ENCODE data around the gene CADM3.

CADM3 gene

DNA sequence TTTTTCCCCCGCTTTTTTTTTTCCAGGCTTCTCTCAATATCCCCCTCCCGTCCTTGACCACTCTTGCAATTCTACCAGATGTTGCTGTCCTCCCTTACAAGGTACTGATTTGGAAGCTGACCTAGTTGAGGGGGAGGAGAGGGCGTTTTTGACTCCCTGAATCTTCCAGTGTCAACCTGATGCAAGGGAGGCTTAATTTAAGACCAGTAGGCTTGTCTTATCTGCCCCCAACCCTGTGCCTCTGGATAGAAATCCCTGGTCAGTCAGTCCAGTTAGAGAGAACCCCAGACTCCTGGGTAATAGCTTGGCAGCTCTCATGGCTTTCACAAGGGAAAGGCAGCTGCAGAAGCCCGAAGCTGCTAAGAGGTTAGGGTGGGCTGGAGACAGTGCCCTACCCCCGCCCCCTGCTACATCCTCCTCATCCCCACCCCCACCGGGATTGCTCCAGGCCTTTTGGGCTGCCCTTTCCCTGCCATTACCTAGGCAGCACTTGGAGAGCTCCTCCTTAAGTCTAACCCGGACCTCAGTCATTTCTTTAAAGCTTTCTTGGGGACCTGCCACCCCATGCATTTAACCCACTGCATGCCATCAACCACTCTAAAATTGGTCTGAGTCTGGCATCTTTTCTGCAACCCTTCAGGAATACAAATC, 36.9 kb downstream of the CADM3 start:
- no peak for DNase-seq

DNA sequence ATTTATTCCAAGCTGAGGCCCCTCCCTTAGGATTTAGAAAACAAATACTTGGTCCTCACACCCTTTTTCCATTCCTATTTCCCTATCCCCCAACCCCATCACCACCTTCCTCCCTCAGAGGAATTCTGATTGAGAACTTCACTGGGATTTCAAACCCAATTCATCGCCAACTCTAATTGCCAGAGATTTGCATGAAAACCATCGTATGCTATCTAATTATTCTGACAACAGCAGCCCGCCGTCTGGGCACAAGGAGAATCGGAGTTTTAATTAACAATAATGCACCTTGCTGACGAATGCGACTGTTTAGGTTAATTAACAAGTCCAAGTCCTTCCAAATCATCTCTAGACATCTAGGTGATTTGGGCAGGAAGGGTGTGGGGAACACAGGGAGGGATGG, 37.6 kb downstream of the CADM3 start:
- no peak for DNase-seq

DNA sequence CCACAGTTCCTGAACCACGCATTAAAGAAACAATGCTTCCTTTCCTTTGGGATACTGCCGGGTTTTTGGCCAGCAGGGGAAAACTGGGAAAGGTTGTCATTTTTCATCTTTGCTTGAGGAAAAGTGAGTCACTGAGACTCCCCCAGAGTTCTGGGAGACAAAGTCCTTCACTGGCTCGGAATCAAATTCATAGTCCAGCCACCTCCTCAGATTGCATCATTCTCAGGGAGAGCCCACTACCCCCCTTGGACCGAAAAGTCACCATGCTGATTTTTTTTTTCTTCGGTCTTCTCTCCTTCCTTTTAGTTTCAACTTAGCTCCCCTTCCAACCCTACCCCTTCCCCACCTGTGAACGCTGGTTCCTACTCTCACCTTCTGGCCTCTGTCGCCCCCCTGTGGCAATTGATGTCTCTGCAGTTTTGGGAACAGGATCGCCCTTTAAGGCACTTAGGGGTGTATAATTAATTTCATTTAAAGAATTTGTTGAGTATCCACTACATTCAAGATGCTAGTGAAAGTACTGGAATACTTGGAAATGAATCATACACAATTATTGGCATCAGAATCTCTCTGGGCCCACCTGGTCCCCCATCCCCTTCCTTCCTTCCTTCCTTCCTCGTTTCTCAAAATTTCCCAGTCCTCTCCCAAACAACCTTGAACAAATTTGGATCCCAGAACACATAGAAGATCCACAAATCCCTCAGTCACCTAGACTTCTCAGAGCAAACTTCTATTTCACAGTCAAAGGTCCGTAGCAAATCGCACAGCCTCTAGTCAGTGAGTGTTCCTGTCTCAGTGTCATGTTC, 40.1 kb downstream of the CADM3 start:
- DNase-seq: peak; percentile 80

GRCh38 chr1:159212596-159212995, 41.2 kb downstream of the CADM3 start:
- DNase-seq: no peak

DNA sequence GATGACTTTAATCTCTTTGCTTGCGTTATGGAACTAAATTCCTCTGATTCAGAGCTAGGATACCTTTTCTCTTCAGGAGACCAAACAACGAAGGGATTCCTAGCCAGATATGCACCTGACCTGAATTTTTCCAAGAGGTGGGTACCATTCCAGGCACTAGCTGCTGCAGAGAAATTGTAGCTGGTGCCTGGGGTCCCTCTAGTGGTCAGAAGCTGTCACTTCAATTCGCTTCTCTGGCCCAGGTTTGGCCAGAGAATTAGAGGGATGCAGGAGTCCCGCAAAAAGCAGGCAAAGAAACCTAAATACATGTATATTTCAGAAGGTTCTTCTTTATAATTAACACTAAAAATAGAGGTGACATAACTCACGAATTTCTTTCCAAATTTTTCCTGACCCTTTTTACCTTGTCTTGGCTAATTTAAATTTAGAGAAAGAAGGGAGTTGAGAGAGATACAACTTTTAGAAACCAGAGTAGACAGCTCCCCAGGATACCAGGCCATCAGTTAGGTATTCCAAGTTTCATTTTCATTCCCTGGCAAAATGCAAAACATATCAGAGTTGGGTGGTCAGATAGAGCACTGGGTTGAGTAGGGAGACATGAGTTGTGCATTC, 42.8 kb downstream of the CADM3 start:
- peak; percentile 72 for DNase-seq

- DNase-seq: no peak
These were observed 47.5 kb downstream of the CADM3 start for GRCh38 chr1:159218649-159219636.

DNA sequence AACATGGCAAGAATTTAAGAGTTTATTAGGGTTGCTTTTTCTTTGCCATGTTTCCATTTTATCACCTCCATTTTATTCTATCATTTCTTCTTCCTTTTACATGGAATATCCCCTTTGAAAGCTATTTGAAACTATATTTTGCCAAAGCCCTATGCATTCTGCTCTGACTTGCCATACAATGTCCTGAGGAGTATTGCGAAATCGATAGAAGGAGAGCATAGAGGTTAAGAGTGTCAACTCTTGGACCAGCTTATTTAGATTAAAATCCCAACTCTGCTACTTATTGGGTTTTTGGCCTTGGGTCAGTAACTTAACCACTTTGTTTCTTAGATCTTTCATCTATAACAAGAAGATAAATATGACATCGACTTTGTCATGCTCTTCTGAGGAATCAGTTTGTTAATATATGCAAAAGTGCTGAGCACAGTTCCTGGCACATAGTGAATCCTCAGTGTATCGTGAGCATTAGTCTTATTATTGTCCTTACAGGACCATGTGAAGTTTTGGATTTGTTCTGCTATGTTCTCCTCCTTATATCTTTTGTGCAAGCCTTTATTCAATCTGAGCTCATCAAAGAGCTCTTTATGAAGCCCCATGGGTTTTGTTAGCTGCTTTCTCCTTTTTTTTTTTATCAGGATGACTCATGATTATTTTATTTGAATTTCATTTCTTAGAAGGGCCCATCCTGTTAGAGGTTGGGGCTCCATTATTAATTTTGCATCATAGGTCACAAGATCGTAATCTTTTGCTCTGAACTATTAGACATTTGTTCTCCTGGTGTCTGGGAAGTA, 50.9 kb downstream of the CADM3 start:
- DNase-seq: no peak

GRCh38 chr1:159223004-159223403, 51.6 kb downstream of the CADM3 start:
- no peak for DNase-seq

GRCh38 chr1:159228554-159228953, 57.1 kb downstream of the CADM3 start:
- DNase-seq: no peak

- DNase-seq: no peak
These were observed 58.0 kb downstream of the CADM3 start for GRCh38 chr1:159229260-159229885.

- DNase-seq: no peak
These were observed 58.5 kb downstream of the CADM3 start for GRCh38 chr1:159229896-159230295.

DNA sequence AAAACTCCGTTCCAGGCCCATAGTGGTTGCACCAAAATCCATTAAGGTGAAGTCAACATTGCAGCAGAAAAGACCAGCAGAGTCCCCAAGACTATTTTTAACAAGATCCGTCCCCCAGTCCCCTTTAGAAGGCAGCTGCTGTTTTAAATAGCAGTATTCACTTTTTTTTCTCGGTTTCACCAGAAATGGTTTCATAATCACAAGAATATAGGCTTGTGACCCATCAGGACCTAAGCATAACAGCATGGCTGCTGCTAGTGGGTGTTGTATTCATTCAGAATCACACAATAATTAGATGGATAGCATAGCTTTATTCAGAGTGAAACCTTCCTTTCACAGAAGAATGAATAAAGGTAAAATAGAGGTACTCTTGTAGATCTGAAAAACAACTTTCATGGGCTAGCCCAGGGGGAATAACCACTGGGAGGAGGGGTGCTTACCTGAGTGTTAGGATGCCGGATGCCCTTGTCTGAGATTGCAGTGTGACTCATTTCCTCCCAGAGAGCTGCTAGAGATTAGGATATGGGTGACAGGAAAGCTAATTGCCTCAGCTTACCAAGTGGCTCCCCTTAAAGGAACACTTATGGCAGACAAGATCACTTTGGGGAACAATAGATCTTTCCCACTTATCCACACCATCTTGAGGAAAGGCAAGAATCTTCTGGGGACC, 68.3 kb downstream of the CADM3 start:
- DNase-seq: no peak

DNA sequence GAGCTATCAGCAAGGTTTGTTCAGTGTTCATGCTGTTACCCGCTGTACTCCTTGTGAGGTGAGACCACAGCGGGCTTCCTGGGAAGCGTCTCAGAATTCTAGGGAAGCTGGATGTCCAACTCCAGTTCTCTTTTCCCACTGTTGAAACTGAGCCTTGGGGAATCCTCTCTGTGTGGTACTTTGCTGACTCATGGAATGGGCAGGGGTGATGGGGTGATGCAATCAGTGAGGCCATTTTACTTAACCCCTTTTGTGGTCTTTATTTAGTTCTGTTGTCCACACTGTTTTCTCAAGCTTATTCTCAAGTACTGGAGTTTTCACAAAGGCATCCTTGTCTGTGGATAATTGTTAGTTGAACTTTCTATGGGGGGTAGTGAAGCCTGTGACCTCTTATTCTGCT, 75.9 kb downstream of the CADM3 start:
- DNase-seq: no peak

DNA sequence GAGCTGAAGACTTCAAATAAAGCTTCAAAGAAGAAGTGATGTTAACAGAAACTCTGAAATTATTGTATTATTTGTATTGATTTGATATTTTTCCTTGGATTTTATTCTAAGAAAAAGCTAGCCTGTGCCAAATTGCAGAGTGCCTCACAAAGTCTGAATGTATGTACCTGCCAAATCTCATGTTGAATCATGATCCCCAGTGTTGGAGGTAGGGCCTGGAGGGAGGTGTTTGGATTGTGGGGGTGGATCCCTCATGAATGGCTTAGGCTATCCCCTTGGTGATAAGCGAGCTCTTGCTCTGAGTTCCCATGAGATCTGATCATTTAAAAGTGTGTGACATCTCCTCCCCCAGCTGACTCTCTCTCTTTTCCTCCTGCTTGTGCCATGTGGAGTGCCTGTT, 76.9 kb downstream of the CADM3 start:
- no peak for DNase-seq

DNA sequence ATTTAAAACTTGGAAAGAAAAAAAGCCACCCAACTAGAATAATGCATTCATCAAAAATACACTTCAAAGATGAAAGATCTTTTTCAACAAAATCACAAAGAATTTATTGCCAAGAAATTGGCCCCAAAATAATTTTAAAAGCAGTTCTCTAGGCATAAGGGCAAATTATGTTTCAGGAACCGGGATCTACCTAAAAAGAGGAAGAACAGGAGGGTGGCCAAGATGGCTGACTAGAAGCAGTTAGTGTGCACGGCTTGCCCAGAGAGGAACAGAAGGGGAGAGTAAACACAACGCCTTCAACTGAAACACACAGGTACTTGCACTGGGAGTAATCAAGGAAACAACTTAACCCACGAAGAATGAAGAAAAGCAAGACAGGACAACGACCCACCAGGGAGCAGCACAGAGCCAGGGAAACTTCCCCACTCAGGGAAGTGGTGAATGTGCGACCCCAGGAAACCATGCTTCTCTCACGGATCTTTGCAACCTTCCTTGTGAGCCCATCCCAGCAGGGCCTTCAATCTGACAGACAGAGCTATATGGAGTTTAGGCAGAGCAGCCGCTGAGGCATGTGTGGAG, 79.3 kb downstream of the CADM3 start:
- DNase-seq: no peak
